ENCODE measurements around the gene STK17A.
"Not testable (repeated sequence)": the region's sequence is repeated elsewhere in the genome, so short reads cannot be mapped to it uniquely, and the experiment has no call there.

Gene STK17A

GRCh38 chr7:43568529-43568928 lies 14.4 kb upstream of the STK17A start:
- ATAC-seq = no peak
- no peak for DNase-seq

DNA sequence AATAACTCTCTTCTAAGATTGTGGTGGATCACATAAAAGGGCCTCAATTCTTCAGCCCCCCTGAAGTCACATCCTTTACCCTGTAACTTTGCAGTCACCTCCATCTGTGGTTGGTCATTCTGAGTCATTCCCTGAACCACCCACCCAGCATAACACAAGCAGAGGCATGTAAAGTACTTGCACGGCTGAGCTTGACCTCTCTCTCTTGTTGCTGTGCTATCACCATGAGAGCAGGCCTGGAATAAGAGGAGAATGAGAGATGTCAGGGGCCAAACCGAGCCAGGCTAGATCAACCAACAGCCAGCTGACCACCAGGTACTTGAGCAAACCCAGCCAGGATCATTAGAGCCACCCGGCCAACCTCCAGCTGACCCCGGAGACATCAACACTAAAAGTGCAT lies 13.5 kb upstream of the STK17A start:
- DNase-seq (no peak), ATAC-seq (peak; percentile 73)

GRCh38 chr7:43570688-43571365 lies 12.1 kb upstream of the STK17A start:
- no peak for ATAC-seq

GRCh38 chr7:43572516-43573049 lies 10.3 kb upstream of the STK17A start:
- DNase-seq = peak; percentile 31
- ATAC-seq = peak; percentile 80

More at GRCh38 chr7:43570688-43571365, 12.1 kb upstream of the STK17A start:
- no peak for DNase-seq

- DNase-seq, ATAC-seq: not testable (repeated sequence)
These were observed 9.1 kb upstream of the STK17A start for GRCh38 chr7:43573832-43574231.

DNA sequence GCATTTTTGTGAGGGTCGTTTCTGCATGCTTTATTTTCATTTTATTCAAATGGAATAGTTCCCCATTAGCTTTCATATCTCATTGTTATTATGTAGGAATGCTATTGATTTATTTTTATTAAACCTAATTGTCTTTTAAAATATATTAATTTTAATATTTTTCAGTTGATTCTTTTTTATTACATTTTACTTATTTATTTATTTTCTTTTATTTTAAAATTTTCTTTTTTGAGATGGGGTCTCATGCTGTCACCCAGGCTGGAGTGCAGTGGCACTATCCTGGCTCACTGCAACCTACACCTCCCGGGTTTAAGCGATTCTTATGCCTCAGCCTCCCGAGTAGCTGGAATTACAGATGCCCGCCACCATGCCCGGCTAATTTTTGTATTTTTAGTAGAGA lies 7.4 kb upstream of the STK17A start:
- no peak for ATAC-seq
- DNase-seq = no peak

DNA sequence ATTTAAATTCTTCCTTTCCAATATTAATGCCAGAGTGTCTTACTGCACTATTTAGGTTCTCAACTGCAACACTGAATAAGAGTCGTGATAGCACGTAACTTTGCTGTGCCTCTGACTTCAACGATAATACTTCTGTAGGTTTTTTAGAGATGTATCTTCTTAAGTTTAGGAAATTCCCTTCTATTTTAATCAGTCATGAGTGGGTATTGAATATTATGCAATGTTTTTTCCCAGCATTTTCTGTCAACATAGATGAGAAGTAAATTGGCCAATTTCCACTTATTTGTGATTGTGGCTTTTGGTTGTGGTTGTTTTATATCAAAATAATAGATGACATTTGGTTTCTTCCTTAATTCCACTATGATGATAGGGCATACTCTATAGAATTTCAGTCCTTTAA lies 6.7 kb upstream of the STK17A start:
- DNase-seq (no peak), ATAC-seq (no peak)

DNA sequence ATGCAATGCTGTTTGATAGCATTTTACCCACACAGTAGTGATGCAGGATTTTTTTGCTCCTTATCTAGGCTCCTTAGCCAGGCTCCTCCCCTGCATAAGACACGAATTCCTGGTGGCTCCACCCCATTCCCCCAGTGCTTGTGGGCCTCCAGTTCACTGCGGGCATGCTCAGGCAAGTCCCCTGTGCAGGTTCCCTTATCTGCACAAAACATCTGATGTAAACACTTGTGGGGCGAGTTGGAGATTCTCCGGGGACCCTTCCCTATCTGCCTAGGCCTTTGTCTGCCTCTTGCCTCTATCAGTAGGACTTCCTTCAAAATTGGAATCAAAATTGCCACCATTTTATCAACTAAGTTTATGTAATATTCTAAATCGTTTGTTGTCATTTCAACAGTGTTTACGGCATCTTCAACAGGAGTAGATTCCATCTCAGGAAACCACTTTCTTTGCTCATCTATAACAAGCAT lies 5.4 kb upstream of the STK17A start:
- ATAC-seq = no peak
- DNase-seq = no peak

GRCh38 chr7:43583424-43584194 lies 701 bp downstream of the STK17A start:
- peak; percentile 73 for DNase-seq
- peak; percentile 11 for ATAC-seq

DNA sequence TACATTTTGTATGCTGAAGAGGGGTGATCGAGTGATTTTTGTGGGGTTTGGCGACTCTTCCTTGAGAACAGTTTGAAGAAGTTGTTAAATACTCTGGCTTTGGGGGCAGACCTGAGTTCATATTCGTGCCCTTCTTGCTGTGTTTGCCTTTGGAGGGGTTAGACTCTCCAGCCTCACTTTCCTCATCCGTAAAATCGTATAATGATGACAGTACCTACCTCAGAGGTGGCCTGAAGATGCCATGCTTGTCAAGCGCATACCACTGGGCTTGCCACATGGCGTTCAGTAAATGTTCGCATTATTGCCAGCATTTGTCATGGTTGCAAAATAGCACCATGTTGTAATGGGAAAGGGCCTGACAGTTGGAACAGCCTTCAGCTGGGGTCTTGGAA lies 1.3 kb downstream of the STK17A start:
- no peak for ATAC-seq
- DNase-seq = peak; percentile 36

- not testable (repeated sequence) for ATAC-seq
These were observed 1.8 kb downstream of the STK17A start for GRCh38 chr7:43584733-43585132.

GRCh38 chr7:43585562-43585961 lies 2.7 kb downstream of the STK17A start:
- no peak for DNase-seq
- no peak for ATAC-seq

More at GRCh38 chr7:43584733-43585132, 1.8 kb downstream of the STK17A start:
- not testable (repeated sequence) for DNase-seq

DNA sequence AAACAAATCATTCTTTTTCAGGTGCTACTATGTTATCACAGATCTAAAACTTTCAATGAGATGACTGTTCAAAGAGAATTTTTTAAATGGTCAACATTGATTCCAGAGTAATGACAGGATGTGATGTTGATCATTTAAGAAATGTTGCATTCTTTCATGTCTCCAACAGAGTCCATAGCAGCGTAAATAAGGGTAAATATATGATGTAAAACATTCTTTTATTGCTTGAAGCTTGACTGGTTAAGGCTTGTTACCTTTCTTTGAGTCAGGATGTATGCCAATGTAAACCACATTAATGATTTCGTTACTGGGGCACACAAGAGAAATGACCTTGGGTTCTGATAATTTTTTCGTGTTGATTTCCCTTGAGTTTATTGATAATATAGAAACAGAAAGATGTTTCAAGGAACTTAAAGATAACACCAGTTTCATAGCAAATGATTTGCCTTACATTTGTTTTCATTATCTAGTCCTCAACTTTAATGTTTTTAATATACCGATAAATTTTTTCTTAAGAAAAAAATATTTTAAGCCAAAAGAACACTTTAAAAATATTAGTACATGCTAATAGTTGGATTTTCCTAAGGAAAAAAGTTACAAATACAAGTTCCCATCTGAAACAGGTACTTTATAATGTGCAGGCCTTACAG lies 3.5 kb downstream of the STK17A start:
- ATAC-seq (no peak), DNase-seq (no peak)

GRCh38 chr7:43588477-43589132 lies 5.7 kb downstream of the STK17A start:
- DNase-seq (no peak), ATAC-seq (no peak)

GRCh38 chr7:43589133-43589478 lies 6.2 kb downstream of the STK17A start:
- no peak for ATAC-seq
- DNase-seq = no peak

DNA sequence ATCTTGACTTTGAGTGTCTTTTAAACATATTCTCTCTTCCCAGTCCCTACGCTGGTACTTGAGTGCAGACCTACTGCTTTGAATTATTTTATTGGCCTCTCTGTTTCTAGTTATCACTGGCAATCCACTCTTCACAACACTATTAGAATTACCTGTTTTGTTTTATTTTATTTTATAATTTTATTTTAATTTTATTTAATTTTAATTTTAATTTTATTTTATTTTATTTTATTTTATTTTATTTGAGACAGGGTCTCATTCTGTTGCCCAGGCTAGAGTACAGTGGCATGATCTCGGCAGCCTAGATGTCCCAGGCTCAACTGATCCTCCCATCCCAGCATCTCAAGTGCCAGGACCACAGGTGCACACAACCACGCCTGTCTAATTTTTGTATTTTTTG lies 6.8 kb downstream of the STK17A start:
- DNase-seq (no peak), ATAC-seq (no peak)

- DNase-seq (peak; percentile 39), ATAC-seq (peak; percentile 79)
These were observed 8.1 kb downstream of the STK17A start for GRCh38 chr7:43590862-43591557.

- peak; percentile 34 for ATAC-seq
- DNase-seq = no peak
These were observed 8.8 kb downstream of the STK17A start for GRCh38 chr7:43591558-43592180.

- ATAC-seq = no peak
- no peak for DNase-seq
These were observed 9.4 kb downstream of the STK17A start for GRCh38 chr7:43592326-43592725.

GRCh38 chr7:43593010-43593409 lies 10.1 kb downstream of the STK17A start:
- ATAC-seq = no peak
- no peak for DNase-seq

DNA sequence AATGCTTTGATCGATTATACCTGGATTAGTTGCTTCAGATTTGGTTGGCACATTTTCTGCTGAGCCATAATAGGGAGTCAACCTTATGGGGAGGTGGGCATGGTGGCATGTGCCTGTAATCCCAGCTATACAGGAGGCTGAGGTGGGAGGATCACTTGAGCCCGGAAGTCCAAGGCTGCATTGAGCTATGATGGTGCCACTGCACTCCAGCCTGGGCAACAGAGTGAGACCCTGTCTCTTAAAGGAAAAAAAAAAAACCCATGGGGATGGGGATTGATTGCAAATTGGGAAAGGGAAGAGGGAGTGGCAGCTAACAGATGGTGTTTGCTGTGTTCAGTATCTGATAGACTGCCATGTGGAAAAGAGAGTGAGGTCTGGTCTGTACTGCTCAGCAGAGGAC lies 11.1 kb downstream of the STK17A start:
- no peak for ATAC-seq
- no peak for DNase-seq
